Left renal cortex interstitium (tissue), 4 donors: Measurements from ENCODE around the gene HOXA1. TPM values are rescaled to one million over a fixed set of nuclear protein-coding genes. Genes with fewer than 3 reads are reported as not detected.
A peak's percentile ranks its signal among the peaks of the same experiment; 100 is the strongest.

ENCODE experiments used
- DNase-seq, 4 donors: peaks; one replicate each; pipeline ENCODE4 v3.0.0-alpha.2; 2013; ENCODE audit warnings: low read depth in 4 of 4, low spot score in 2 of 4, missing footprints in 1 of 4
- polyA plus RNA-seq, 4 donors: library from polyadenylated mRNA; unstranded; fragments of 120-200 nt; gene quantifications; one replicate each; pipeline ENCODE4 v1.2.1, GENCODE V29; 2013; ENCODE audit not compliant: insufficient read length in 4 of 4

HOXA1 gene
- polyA plus RNA-seq, result 1 to 10 TPM; 1.9 to 2.8 (median 2.6) TPM

GRCh38 chr7:27095897-27096767 is at the start of gene HOXA1:
Gene HOXA1, minus strand, starts transcription at chr7:27096000. Its CDS starts 88 bp downstream, at chr7:27095912.
- peak in 2 of 4 donors; percentile 82 to 88 for DNase-seq

- DNase-seq, result no peak
Observed at GRCh38 chr7:27145165-27145913, 49.5 kb upstream of the HOXA1 start.

- DNase-seq, result no peak
Observed at GRCh38 chr7:27144781-27145164, 49.0 kb upstream of the HOXA1 start.

- DNase-seq, result no peak
Observed at GRCh38 chr7:27143950-27144780, 48.4 kb upstream of the HOXA1 start.

GRCh38 chr7:27143023-27143949 is 47.5 kb upstream of the HOXA1 start, which contains the start of gene HOXA5:
Gene HOXA5, minus strand, starts transcription at chr7:27143681. Its CDS starts 74 bp downstream, at chr7:27143607.
- DNase-seq, result peak in 1 of 4 donors; percentile 88

- no peak for DNase-seq
Observed at GRCh38 chr7:27142580-27143022, 46.8 kb upstream of the HOXA1 start.

- no peak for DNase-seq
Observed at GRCh38 chr7:27141923-27142579, 46.3 kb upstream of the HOXA1 start.

GRCh38 chr7:27141137-27141922 is 45.5 kb upstream of the HOXA1 start:
- no peak for DNase-seq

GRCh38 chr7:27140126-27140857 is 44.5 kb upstream of the HOXA1 start:
- no peak for DNase-seq

GRCh38 chr7:27139334-27140125 is 43.7 kb upstream of the HOXA1 start:
- DNase-seq, result no peak

GRCh38 chr7:27138985-27139333 is 43.2 kb upstream of the HOXA1 start:
- no peak for DNase-seq

- no peak for DNase-seq
Observed at GRCh38 chr7:27138472-27138871, 42.7 kb upstream of the HOXA1 start.

GRCh38 chr7:27137640-27138315 is 42.0 kb upstream of the HOXA1 start:
- no peak for DNase-seq

GRCh38 chr7:27134392-27134791 is 38.6 kb upstream of the HOXA1 start:
- no peak for DNase-seq

- DNase-seq, result no peak
Observed at GRCh38 chr7:27133409-27134231, 37.8 kb upstream of the HOXA1 start.
